ENCODE data around the gene RUNX2. TPM values are rescaled to one million over a fixed set of nuclear protein-coding genes. Genes with fewer than 3 reads are reported as not detected.

Gene RUNX2
- total and polyA plus RNA-seq, 9 of the 15 experiments (the other 6 are each of a cell fraction or from before 2014, with no cell fraction given) = 0.29 to 1.00 (median 0.43) TPM

GRCh38 chr6:45445749-45446549 lies 117.8 kb downstream of the RUNX2 start (continued):
- TF ChIP-seq RNF2 (IDR thresholded peaks at IDR 0.05) (peak; percentile 99), ZNF395 (CRISPR knock-in tag; IDR thresholded peaks at IDR 0.05) (peak; percentile 96), NFRKB (IDR thresholded peaks at IDR 0.05; ENCODE audit: low read depth) (peak; percentile 97), STAT5A (IDR thresholded peaks at IDR 0.05; ENCODE audit: borderline replicate concordance, low read length) (peak; percentile 87), TRIM28 (IDR thresholded peaks at IDR 0.05) (peak; percentile 76), STAT6 (CRISPR knock-in tag; IDR thresholded peaks at IDR 0.05) (peak; percentile 27; the same call in 1 of the 2 replicates), GTF3C2 (IDR thresholded peaks at IDR 0.05; ENCODE audit: borderline replicate concordance, extremely low read depth, insufficient read length) (no peak), TEAD2 (tag; IDR thresholded peaks at IDR 0.05) (peak; percentile 97), ZFX (CRISPR knock-in tag; IDR thresholded peaks at IDR 0.05) (peak; percentile 40; the same call in 1 of the 2 replicates), POLR2AphosphoS5 (IDR thresholded peaks at IDR 0.05; ENCODE audit: control insufficient read depth, insufficient read depth, low read depth, low read length) (peak; percentile 62; the same call in 1 of the 2 replicates), ETV5 (CRISPR knock-in tag; IDR thresholded peaks at IDR 0.05; ENCODE audit: low read depth) (peak; percentile 98), NELFE (IDR thresholded peaks at IDR 0.05; ENCODE audit: insufficient read depth, insufficient read length) (no peak), YY1 (IDR thresholded peaks at IDR 0.05; ENCODE audit: borderline replicate concordance in 1 of 3, control insufficient read depth in 1 of 3, extremely low read depth in 1 of 3, insufficient read depth in 3 of 3, insufficient read length in 1 of 3, insufficient replicate concordance in 2 of 3, low read depth in 1 of 3, low read length in 2 of 3) (peak in 1 of 3 experiments; percentile 80), ZEB2 (IDR thresholded peaks at IDR 0.05) (peak; percentile 61; the same call in 1 of the 2 replicates), ZNF384 (IDR thresholded peaks at IDR 0.05; ENCODE audit: low read depth, low read length) (peak; percentile 98), PKNOX1 (IDR thresholded peaks at IDR 0.05) (peak; percentile 96), BRCA1 (IDR thresholded peaks at IDR 0.05) (no peak), BRCA1 (CRISPR knock-in tag; IDR thresholded peaks at IDR 0.05) (no peak), ZNF431 (CRISPR knock-in tag; IDR thresholded peaks at IDR 0.05) (no peak), NRF1 (conservative IDR thresholded peaks at IDR 0.05 in 1 of 2, IDR thresholded peaks at IDR 0.05 in 1 of 2) (peak; percentile 51 to 61; a peak in 3 of 4 replicates)

Data from K562 (cell line).